DMS79 treated with DMSO at 0.1 percent for 48 hours (cell line): Measurements from ENCODE around the gene TBC1D17.

Experiments
- DNase-seq: peaks from one replicate; lab custom pipeline; 2025; lab: John Stamatoyannopoulos, UW

Gene TBC1D17

GRCh38 chr19:49894011-49894664, 16.6 kb downstream of the TBC1D17 start:
- DNase-seq: no peak

GRCh38 chr19:49894879-49895565, 17.5 kb downstream of the TBC1D17 start:
- no peak for DNase-seq

GRCh38 chr19:49895566-49896297, 18.2 kb downstream of the TBC1D17 start:
- DNase-seq: no peak

GRCh38 chr19:49896863-49897621, 19.5 kb downstream of the TBC1D17 start, which contains the start of gene IL4I1:
IL4I1 (minus strand) TSS chr19:49896887; CDS start chr19:49896160, 727 bp downstream.
- no peak for DNase-seq

GRCh38 chr19:49904136-49904535, 26.6 kb downstream of the TBC1D17 start:
- no peak for DNase-seq

- no peak for DNase-seq
Observed at GRCh38 chr19:49906879-49907564, 29.5 kb downstream of the TBC1D17 start.

GRCh38 chr19:49907745-49908446, 30.4 kb downstream of the TBC1D17 start:
- no peak for DNase-seq

- no peak for DNase-seq
Observed at GRCh38 chr19:49908480-49909420, 31.2 kb downstream of the TBC1D17 start.

- DNase-seq: no peak
Observed at GRCh38 chr19:49910179-49910578, 32.7 kb downstream of the TBC1D17 start.

- no peak for DNase-seq
Observed at GRCh38 chr19:49911381-49912145, 34.1 kb downstream of the TBC1D17 start.

GRCh38 chr19:49912965-49913685, 35.6 kb downstream of the TBC1D17 start:
- DNase-seq: no peak

GRCh38 chr19:49913720-49914119, 36.2 kb downstream of the TBC1D17 start:
- DNase-seq: no peak

GRCh38 chr19:49915271-49915670, 37.8 kb downstream of the TBC1D17 start:
- DNase-seq: no peak

- no peak for DNase-seq
Observed at GRCh38 chr19:49916839-49917733, 39.6 kb downstream of the TBC1D17 start.

- DNase-seq: no peak
Observed at GRCh38 chr19:49918089-49918488, 40.6 kb downstream of the TBC1D17 start.

- no peak for DNase-seq
Observed at GRCh38 chr19:49920624-49921363, 43.3 kb downstream of the TBC1D17 start.
